Activated CD4-positive, alpha-beta T cell treated with anti-CD3 and anti-CD28 coated beads, Interleukin-2, amount 10 ng/mL, durations not matched to agents 7 days and 5 days (primary cell): ENCODE data around the gene RSF1. TPM values are rescaled to one million over a fixed set of nuclear protein-coding genes. Genes with fewer than 3 reads are reported as not detected.
"Not testable (repeated sequence)": the region's sequence is repeated elsewhere in the genome, so short reads cannot be mapped to it uniquely, and the experiment has no call there.

ENCODE experiments used
- CTCF ChIA-PET: fragments of 350-600 bp; sonication (Branson Sonifier 250); formaldehyde crosslinking; loops from one replicate; lab custom pipeline; 2021; ENCODE audit warnings: antibody characterized with exemption; lab: Charles Lee
- POLR2A ChIA-PET: fragments of 350-600 bp; sonication (Branson Sonifier 250); formaldehyde crosslinking; loops from one replicate; lab custom pipeline; 2021; ENCODE audit warnings: antibody characterized with exemption; lab: Charles Lee
- DNase-seq: peaks from one replicate; pipeline ENCODE4 v3.0.0-alpha.2; 2020
- H3K27ac Mint-ChIP-seq: one replicate; pipeline ENCODE4 v1.8.0; 2021; ENCODE audit warnings: mild to moderate bottlenecking, moderate library complexity, mixed read lengths
- H3K27me3 Mint-ChIP-seq: one replicate; pipeline ENCODE4 v1.8.0; 2021; ENCODE audit warnings: mixed read lengths
- H3K36me3 Mint-ChIP-seq: one replicate; pipeline ENCODE4 v1.8.0; 2021; ENCODE audit warnings: low read depth, mixed read lengths
- H3K4me1 Mint-ChIP-seq: one replicate; pipeline ENCODE4 v1.8.0; 2021; ENCODE audit warnings: mixed read lengths
- H3K4me3 Mint-ChIP-seq: one replicate; pipeline ENCODE4 v1.8.0; 2021; ENCODE audit warnings: mild to moderate bottlenecking, moderate library complexity, mixed read lengths
- H3K9me3 Mint-ChIP-seq: one replicate; pipeline ENCODE4 v1.8.0; 2021; ENCODE audit warnings: mixed read lengths
- total RNA-seq, 2 experiments: library from RNA; stranded (reverse); gene quantifications; one replicate each; pipeline ENCODE4 v1.2.3, GENCODE V29; 2021

The RSF1 gene
- total RNA-seq, 2 experiments from 2014 or later, result 57.8 to 62.5 TPM

DNA sequence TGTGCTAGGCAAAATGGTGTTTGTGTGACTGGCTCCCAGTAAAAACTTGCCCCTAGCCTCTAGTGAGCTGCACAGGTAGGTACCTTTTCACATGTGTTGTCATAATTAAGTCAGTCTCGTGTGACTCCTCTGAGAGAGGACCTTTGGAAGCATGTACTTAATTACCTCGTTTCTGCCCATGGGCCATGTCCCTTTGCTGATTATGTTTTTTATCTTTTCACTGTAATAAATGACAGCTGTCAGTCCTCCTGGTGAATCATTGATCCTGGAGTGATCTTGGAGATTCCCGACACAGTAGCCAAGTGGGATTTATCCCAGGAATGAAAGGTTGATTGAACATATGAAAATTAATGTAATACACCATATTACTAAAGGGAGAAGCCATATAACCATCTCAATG is 170.4 kb downstream of the RSF1 start:
- Mint-ChIP-seq H3K27me3 (peaks cover 4% of the 10 kb centered on the region), H3K4me1 (no peaks in the 10 kb centered on the region), H3K27ac (no peak overlapping the region), H3K36me3 (no peaks in the 10 kb centered on the region), H3K9me3 (no peaks in the 10 kb centered on the region), H3K4me3 (no peak overlapping the region)
- ChIA-PET CTCF (no interaction called here), POLR2A (no interaction called here)
- DNase-seq, result no peak

DNA sequence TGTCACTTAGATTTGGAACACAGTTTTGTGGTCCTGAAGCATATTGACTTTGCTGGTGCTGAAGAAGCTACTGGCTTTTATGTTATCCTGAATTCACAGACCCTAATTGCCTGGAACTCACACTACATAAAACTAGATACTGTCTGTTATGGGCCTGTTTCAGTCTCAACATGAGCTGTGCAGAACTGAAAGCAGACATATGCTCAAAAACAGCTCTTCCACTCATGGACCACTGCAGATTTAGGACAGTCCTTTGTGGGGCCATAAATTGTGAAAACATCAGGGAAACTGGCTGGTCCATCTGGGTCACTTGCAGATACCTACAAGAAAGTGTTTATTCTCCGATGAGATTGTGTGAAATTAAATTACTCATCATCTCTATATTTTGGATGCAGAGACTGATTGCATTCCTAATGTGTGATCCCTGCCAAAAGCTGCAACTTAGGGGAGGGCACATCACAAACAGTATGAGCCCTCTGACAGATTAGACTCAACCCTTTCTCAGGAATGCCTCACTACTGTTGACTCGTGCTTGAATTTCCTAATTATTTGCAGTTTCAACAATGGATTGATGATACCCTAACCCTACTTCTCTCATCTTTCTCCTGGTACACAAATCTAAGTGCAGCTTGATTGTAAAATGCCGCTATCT is 172.7 kb downstream of the RSF1 start:
- Mint-ChIP-seq H3K9me3 (no peaks in the 10 kb centered on the region), H3K4me1 (peaks cover 7% of the 10 kb centered on the region), H3K4me3 (no peak overlapping the region), H3K27ac (no peak overlapping the region), H3K36me3 (no peaks in the 10 kb centered on the region), H3K27me3 (peaks cover 9% of the 10 kb centered on the region)
- ChIA-PET CTCF (interaction anchor here (1.4 kb wide), 2 partner anchors 13 to 18 kb away, joined by 3 to 4 read pairs; no protein-coding TSS in a partner anchor), POLR2A (interaction anchor here (0.6 kb wide), 1 partner anchor 309 kb away, joined by 4 read pairs; no protein-coding TSS in a partner anchor)
- no peak for DNase-seq

DNA sequence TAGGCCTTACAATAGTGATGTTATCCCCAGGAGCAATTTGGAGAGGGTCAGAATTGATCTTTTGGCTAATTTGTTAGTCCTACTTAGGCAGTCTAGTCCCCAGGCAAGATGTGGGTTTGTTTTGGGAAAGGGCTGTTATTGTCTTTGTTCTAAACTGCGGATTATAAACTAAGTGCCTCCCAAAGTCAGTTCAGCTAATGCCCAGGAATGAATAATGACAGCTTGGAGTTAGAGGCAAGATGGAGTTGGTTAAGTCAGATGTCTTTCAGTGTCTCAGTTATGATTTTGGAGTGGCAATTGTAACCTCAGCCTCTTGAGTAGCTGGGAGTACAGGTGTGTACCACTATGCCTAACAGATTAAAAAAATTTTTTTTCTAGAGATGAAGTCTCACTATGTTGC is 175.6 kb downstream of the RSF1 start:
- no peak overlapping the region for H3K4me3 Mint-ChIP-seq
- peaks cover 9% of the 10 kb centered on the region for H3K27me3 Mint-ChIP-seq
- peaks cover 8% of the 10 kb centered on the region for H3K9me3 Mint-ChIP-seq
- POLR2A ChIA-PET, result no interaction called here
- H3K4me1 Mint-ChIP-seq, result peaks cover 7% of the 10 kb centered on the region
- DNase-seq, result no peak
- CTCF ChIA-PET, result interaction anchor here (0.9 kb wide), 1 partner anchor 15 kb away, joined by 3 read pairs; no protein-coding TSS in a partner anchor
- no peaks in the 10 kb centered on the region for H3K36me3 Mint-ChIP-seq
- H3K27ac Mint-ChIP-seq, result no peak overlapping the region

DNA sequence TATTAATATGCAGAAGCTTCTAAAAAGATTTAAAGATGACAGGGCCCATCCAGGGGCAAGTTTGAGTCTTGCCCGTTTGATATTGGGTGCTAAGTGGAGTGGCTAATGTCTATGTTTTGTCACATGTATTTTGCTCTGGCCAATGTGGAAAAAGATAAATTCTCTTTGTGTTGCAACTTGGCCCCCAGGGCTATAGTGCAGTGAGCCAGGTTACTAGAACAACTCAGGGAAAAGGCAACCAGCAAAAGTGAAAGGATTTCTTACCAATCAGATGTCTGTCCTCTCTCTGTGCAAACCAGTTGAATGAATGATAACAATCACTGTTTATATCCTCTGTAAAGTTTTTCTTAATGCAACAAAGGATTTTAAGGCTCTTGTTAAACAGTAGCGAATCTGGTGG is 178.3 kb downstream of the RSF1 start:
- ChIA-PET CTCF (no interaction called here), POLR2A (no interaction called here)
- DNase-seq, result no peak
- H3K4me3 Mint-ChIP-seq, result no peak overlapping the region
- peaks cover 17% of the 10 kb centered on the region for H3K9me3 Mint-ChIP-seq
- H3K27ac Mint-ChIP-seq, result no peak overlapping the region
- peaks cover 6% of the 10 kb centered on the region for H3K36me3 Mint-ChIP-seq
- H3K27me3 Mint-ChIP-seq, result peaks cover 5% of the 10 kb centered on the region
- H3K4me1 Mint-ChIP-seq, result peaks cover 15% of the 10 kb centered on the region

DNA sequence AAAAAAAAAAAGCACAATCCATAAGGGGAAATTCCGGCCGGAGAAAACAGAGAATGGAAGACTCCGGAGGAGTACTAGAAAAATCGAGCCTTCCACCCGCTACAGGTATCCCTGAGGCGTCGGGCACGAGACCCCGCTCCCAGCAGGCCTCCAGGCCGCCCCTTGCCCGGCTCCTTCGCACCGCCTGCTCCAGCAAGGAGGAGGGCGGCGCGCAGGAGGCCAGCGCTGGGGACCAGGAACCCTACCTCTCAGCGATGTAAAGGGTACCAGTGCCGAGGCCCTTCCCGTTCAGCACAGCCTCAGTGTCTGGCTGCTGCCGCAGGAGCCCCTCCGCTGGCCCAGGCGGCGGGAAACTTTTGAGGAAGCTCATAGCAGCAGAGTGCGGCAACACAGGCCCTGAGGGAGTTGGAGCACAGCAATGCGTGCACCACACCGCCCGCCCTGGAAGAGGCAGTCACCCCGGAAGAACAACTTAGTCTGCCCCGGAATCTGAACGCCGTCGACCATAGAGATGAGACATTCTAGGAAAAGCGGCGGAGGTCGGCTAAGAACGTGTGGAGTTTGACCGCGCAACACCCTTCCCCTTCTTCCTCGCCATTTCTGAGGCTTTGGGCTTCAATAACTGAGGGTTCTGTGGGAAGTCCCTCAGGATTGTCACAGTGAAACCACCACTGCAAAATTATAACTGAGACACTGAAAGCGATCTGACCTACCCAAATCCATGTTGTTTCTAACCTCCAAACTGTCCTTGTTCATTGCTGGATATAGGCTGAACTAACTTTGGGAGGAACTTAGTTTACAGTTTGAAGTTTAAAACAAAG is 183.0 kb downstream of the RSF1 start, which contains the start of gene CLNS1A:
TSS of gene CLNS1A (minus strand) at position 450 of the 821 bp plus-strand sequence. CDS start at position 370, 80 bp downstream.
- Mint-ChIP-seq H3K27ac (peak within 1 kb of the TSS; percentile 91), H3K27me3 (no peaks in the 10 kb centered on the region), H3K9me3 (peaks cover 17% of the 10 kb centered on the region), H3K36me3 (peaks cover 24% of the 10 kb centered on the region), H3K4me1 (peaks cover 40% of the 10 kb centered on the region), H3K4me3 (peak within 1 kb of the TSS; percentile 81)
- peak; percentile 87 for DNase-seq
- ChIA-PET CTCF (interaction anchor here (0.6 kb wide), 1 partner anchor 67 kb away, joined by 3 read pairs; no protein-coding TSS in a partner anchor), POLR2A (interaction anchor here (0.5 kb wide), 1 partner anchor 8 kb away, joined by 3 read pairs; no protein-coding TSS in a partner anchor)

DNA sequence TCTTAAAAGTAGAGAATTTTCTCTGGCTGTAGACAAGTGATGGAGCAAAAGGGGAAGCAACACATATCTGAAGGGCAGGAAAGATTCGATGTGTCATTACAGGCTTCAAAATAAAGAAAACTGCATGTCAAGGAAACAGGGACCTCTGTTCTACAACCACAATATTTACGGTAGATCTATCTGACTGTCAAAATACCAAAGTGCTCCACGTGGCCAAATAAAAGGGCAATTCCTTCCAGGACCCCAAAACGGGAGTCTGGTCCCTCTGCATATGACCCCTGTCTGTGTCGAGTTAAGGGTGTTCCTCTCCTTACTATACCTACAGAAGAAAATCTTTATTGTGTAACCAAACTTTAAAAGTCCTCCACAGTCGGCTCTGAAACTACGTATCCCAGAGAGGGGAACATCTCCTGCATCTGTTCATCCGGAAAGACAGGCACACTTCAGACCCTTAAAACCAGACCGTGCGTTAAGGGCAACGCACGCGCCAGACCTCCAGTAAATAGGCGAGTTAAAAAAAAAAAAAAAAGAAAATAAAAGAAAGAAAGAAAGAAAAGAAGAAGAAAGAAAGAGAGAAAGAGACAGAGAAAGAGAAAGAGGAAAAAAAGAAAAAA is 183.7 kb downstream of the RSF1 start:
- peaks cover 45% of the 10 kb centered on the region for H3K4me1 Mint-ChIP-seq
- peak overlapping the region; percentile 91 for H3K27ac Mint-ChIP-seq
- ChIA-PET CTCF (no interaction called here), POLR2A (interaction anchor here (0.5 kb wide), 1 partner anchor 9 kb away, joined by 3 read pairs; no protein-coding TSS in a partner anchor)
- DNase-seq, result no peak
- H3K4me3 Mint-ChIP-seq, result peak overlapping the region; percentile 81
- peaks cover 26% of the 10 kb centered on the region for H3K36me3 Mint-ChIP-seq
- H3K27me3 Mint-ChIP-seq, result no peaks in the 10 kb centered on the region
- peaks cover 17% of the 10 kb centered on the region for H3K9me3 Mint-ChIP-seq

DNA sequence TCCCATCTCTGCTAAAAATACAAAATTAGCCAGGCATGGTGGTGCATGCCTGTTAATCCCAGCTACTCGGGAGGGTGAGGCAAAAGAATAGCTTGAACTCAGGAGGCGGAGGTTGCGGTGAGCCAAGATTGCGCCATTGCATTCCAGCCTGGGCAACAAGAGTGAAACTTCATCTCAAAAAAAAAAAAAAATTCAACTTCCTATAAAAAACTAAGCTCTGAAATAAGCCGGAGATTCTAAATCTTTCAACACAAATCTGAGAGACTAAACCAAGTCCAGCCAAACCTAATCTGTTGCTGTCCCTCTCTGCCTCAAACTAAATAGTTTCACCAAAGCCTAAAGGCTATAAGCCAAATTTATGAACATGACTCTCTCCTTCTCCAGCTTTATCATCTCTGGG is 186.6 kb downstream of the RSF1 start:
- DNase-seq, H3K27me3 Mint-ChIP-seq, CTCF ChIA-PET, H3K9me3 Mint-ChIP-seq: not testable (repeated sequence)
- Mint-ChIP-seq H3K4me3 (peak overlapping the region; percentile 34), H3K36me3 (peaks cover 30% of the 10 kb centered on the region), H3K27ac (peak overlapping the region; percentile 13), H3K4me1 (peaks cover 57% of the 10 kb centered on the region)
- POLR2A ChIA-PET, result interaction anchor here (0.7 kb wide), 1 partner anchor 361 kb away, joined by 6 read pairs; the partner anchor contains the start of gene INTS4

DNA sequence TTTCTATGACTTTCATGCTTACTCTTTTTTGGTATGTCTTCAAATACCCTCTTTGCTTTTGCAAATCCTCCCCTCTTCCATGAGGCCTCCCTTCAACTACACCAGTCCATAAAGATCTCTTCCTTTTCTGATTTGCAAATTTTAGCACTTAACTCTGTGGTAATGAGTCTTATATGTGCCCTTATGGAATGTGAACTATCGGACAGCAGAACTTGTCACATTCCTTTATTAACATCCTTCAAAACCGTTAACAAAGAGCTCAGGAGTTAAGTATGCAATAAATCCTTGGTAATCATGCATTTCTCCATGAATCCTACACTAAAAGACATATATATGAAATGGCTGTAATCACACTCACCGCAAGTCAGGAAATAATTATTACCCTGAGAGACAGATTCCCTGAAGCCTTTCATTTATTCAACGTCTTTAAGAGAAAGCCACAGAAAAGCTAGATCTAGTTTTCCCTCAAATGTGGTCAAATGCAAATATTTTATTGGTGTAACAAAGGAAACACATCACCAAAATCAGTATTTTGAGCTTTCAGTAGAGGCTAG is 190.3 kb downstream of the RSF1 start:
- Mint-ChIP-seq H3K9me3 (no peaks in the 10 kb centered on the region), H3K4me3 (no peak overlapping the region)

DNA sequence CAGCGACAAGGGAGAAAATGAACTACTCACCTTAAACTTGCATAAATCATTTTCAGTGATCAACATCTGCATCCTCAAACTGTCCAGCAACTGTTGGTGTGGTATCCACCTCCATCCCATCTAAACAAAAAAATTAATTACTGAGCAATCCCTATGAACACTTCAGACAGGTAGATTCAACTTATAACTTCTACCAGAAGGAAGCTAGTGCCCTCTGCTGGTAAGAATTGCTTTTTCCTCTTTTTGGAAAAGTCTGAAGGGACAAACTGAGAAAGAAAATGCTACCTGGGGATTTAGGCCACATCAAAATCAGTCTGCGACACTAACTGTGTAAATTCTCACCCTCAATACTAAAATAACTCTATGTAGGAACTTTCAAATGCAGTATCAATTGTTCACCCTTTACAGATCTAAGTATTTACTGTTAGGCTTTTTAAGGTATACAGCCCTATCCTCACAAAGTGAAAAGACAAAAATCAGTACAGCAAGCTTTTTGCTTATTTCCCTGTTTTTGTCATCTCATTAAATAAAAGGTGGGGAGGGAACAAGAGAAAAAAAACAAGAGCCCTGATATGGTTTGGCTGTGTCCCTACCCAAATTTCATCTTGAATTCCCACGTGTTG is 200.8 kb downstream of the RSF1 start:
- no peaks in the 10 kb centered on the region for H3K4me1 Mint-ChIP-seq
- peak; percentile 64 for DNase-seq
- ChIA-PET CTCF (interaction anchor here (0.5 to 2.5 kb wide), 5 partner anchors 12 to 529 kb away, joined by 3 to 6 read pairs (median 3); no protein-coding TSS in a partner anchor), POLR2A (no interaction called here)
- no peak overlapping the region for H3K4me3 Mint-ChIP-seq
- no peak overlapping the region for H3K27ac Mint-ChIP-seq
- H3K27me3 Mint-ChIP-seq, result no peaks in the 10 kb centered on the region
- peaks cover 34% of the 10 kb centered on the region for H3K36me3 Mint-ChIP-seq
- no peaks in the 10 kb centered on the region for H3K9me3 Mint-ChIP-seq

More for the DNA sequence above, 190.3 kb downstream of the RSF1 start:
- Mint-ChIP-seq H3K27ac (no peak overlapping the region), H3K27me3 (no peaks in the 10 kb centered on the region), H3K4me1 (peaks cover 35% of the 10 kb centered on the region), H3K36me3 (peaks cover 27% of the 10 kb centered on the region)
- ChIA-PET POLR2A (no interaction called here), CTCF (interaction anchor here (0.7 to 1.5 kb wide), 3 partner anchors 8 to 17 kb away, joined by 3 to 4 read pairs (median 3); no protein-coding TSS in a partner anchor)
- DNase-seq, result no peak

DNA sequence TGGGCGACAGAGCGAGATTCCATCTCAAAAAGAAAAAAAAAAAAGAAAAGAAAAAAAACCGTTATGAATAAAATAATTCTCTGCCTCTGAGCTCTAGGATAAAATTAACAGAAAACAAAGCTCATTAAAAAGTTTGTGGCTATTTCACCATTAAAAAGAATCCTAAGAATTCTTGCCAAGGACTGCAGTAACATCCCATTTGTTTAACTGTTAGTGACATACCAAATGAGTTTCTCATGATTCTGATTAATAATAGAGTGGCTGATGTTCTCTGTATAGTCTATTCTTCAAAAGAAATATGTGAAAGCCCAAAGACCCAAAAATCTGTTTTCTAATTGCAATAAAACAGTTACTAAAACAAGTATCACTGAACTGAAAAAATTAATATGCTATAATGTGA is 202.6 kb downstream of the RSF1 start:
- no peak for DNase-seq
- ChIA-PET CTCF (interaction anchor here (0.6 to 2.4 kb wide), 3 partner anchors 11 to 491 kb away, joined by 3 to 6 read pairs (median 4); no protein-coding TSS in a partner anchor), POLR2A (no interaction called here)
- no peaks in the 10 kb centered on the region for H3K9me3 Mint-ChIP-seq
- no peaks in the 10 kb centered on the region for H3K27me3 Mint-ChIP-seq
- H3K4me1 Mint-ChIP-seq, result no peaks in the 10 kb centered on the region
- H3K4me3 Mint-ChIP-seq, result no peak overlapping the region
- H3K36me3 Mint-ChIP-seq, result peaks cover 26% of the 10 kb centered on the region
- H3K27ac Mint-ChIP-seq, result no peak overlapping the region

DNA sequence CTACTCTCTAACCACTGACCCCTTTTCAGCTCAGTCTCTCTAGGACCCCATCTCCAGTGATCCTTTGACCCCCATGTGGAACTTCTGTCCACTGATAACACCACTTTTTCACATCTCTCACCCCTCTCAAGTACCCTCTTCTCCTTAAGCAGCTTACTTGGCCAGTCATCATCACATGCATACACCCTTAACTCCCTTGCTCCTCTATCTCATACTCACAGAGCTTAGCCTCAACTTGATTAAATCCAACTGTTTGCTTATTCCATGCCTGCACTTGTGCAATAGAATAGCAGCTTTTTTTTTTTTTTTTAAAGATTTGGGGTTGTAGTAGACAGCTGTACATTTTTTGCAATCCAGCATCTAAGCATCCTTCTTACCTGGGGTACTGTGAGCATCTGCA is 208.6 kb downstream of the RSF1 start:
- ChIA-PET CTCF (interaction anchor here (0.6 to 0.8 kb wide), 2 partner anchors 12 to 119 kb away, joined by 3 read pairs; no protein-coding TSS in a partner anchor), POLR2A (interaction anchor here (0.6 kb wide), 2 partner anchors 73 to 878 kb away, joined by 3 to 4 read pairs; no protein-coding TSS in a partner anchor)
- no peak for DNase-seq
- Mint-ChIP-seq H3K4me3 (no peak overlapping the region), H3K27me3 (no peaks in the 10 kb centered on the region), H3K4me1 (no peaks in the 10 kb centered on the region), H3K9me3 (no peaks in the 10 kb centered on the region), H3K27ac (no peak overlapping the region), H3K36me3 (peaks cover 17% of the 10 kb centered on the region)
